Adrenal gland (tissue), 5 donors: ENCODE measurements around the gene CYP2A7.
"Not testable (repeated sequence)": the region's sequence is repeated elsewhere in the genome, so short reads cannot be mapped to it uniquely, and the experiment has no call there.

Experiments
- POLR2A ChIP-seq, 2 donors: fragments of 450-650 bp; IDR thresholded peaks; one replicate each; pipeline ENCODE4 v1.6.1; 2017; ENCODE audit warnings: antibody characterized with exemption in 2 of 2, mild to moderate bottlenecking in 2 of 2, moderate library complexity in 1 of 2
- TF ChIP-seq, protein P1 (sequence below), 6 experiments: fragments of 450-650 bp in 4 of 6; fragments of 200-600 bp in 2 of 6; sonication (generic) in 1 of 6; IDR thresholded peaks; 1 replicate in 5 of 6; 2 replicates in 1 of 6; pipeline versions ENCODE4 v1.5.1 to v1.8.0; 2016 to 2021; ENCODE audit warnings: antibody characterized with exemption in 6 of 6, mild to moderate bottlenecking in 2 of 6, moderate library complexity in 1 of 6
- donor health status: DM: no; HTN: no; CAD: no.

- TF ChIP-seq, protein P1, sequence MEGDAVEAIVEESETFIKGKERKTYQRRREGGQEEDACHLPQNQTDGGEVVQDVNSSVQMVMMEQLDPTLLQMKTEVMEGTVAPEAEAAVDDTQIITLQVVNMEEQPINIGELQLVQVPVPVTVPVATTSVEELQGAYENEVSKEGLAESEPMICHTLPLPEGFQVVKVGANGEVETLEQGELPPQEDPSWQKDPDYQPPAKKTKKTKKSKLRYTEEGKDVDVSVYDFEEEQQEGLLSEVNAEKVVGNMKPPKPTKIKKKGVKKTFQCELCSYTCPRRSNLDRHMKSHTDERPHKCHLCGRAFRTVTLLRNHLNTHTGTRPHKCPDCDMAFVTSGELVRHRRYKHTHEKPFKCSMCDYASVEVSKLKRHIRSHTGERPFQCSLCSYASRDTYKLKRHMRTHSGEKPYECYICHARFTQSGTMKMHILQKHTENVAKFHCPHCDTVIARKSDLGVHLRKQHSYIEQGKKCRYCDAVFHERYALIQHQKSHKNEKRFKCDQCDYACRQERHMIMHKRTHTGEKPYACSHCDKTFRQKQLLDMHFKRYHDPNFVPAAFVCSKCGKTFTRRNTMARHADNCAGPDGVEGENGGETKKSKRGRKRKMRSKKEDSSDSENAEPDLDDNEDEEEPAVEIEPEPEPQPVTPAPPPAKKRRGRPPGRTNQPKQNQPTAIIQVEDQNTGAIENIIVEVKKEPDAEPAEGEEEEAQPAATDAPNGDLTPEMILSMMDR (IDR thresholded peaks at IDR 0.05), result not testable (repeated sequence)
- TF ChIP-seq POLR2A (IDR thresholded peaks at IDR 0.05), result not testable (repeated sequence)
These were observed 15.1 kb upstream of the CYP2A7 start for GRCh38 chr19:40896843-40897789.
